Activated CD8-positive, alpha-beta memory T cell treated with anti-CD3 and anti-CD28 coated beads, Interleukin-2, amount 50 U/mL, for 48 hours (primary cell): Measurements from ENCODE around the gene MEGF6.

ENCODE experiments used
- DNase-seq: peaks from one replicate; pipeline ENCODE4 v3.0.0-alpha.2; 2020

Gene MEGF6

DNA sequence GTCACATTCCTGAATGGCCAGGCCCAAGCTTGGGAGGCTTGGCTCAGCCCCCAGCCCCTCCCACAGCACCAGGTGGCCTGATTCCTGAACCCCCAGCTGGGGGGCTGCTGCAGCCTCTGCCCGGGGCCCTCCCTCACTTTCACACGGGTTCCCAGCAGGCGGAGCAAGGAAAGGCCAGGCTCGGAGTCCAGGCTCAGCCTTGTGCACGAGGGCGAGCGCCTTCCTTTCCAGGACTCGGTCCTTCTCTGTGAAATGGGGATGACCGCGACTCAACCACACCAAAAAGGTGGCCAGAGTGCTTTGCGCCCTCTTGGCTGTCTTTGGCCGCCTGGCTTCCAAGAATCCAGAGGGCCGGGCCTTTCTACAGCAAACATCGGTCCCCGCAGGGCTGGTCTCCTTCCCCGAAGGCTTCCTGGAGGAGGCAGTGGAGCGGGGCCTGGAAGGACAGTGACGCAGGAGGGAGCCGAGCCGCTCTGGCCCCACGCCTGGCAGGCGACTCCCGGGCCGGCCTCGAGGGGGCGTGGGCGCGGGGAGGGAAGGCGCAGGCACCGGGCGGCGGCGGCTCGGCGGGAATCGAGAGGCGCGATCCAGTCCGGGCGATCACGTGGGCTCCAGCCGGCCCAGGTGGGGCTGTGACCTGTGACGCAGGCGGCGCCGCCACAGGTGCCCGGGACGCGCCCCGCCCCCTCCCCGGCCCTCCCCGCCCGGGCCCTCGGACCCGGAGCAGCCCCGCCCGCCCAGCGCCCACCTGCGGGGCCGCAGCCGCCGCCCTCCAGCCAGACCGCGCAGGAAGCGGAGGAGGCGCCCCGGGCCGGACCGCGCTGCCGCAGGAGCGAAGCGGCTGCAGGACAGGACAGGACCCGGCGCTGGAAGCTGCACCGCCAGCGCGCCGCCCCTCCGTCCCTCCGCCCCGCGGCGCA, 157.2 kb downstream of the MEGF6 start, which contains the start of gene ARHGEF16:
Gene ARHGEF16 (plus strand): TSS at position 775 of the 920 bp plus-strand sequence. CDS start 8,420 bp downstream, outside the sequence.
- no peak for DNase-seq

DNA sequence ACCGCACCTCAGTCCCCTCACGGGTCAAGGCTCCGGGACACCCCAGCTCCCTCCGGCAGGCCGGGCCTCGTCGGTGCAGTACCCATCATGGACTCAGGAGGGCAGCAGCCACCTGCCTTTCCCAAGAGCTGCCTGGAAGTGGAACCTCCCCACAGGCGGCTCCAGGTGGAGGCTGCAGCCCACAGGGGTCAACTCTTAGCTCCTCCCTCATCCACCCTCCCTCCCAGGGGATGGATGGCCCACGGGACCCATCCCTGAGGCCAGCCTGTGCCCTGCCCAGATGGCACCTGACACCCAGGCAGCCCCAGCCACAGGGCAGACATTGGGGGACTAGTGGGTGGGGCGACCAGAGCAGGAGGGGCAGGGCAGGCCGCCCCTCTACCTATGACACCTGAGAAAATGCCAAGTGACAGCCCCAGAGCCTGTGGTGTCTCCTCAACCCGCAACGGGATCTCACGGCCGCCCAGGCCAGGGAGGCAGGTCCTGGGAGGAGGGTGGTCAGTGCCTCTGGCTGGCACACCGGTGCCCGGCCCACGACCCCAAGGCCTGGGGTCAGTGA, 158.0 kb downstream of the MEGF6 start:
- DNase-seq, result peak; percentile 90

DNA sequence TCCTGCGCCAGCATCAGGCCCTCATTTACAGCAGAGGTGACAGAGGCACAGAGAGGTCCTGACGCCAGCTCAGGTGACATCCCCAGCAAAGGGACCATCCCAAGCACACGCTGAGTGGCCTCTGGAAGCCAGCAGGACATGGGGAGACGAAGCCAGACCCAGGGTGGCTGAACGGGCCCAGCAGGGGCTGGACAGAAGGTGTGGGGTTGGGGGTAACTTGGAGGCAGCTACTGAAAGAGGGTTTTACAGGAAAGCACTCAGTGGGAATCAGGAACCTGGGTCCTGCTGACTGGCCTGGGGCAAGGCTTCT, 158.5 kb downstream of the MEGF6 start:
- no peak for DNase-seq

DNA sequence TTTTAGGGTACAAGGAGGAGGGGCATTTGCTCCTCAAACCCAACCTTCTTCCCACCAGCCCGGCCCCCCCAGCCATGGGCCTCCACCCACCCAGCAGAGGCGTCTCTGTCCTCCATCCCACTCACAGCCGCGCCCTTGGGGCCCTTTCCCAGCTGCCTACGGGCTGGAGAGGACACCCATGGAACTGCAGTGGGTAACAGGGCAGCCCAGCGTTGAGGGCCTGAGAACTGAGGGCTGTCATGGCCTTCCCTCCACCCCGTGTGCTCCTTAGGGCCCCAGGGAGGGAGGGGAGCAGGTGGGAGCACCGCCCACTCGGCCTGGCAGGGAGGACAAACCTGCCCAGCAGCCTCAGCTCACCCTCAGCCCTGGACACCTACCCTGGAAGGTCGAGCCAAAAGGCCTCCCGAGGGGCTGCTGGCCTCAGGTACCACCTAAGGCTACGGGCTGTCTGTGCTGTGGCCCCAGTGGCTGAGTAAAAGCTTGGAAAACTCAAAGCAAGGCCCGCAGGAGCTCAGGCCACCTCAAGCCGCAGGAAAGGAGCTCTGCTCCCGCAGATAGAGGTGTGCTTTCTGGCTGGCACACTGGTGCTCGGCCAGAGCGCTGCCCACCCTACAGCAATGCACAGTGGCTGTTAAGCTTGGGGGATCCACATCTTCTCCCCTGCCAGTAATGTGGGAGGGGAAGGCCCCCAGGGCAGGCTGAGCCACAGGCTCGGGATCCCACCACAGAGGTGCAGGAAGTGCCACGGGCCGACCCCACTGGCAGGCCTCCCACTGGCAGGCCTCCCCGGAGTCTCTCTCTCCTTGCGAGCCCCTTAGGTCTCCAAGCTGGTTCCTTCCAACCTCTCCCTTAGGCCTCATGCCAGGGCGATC, 159.1 kb downstream of the MEGF6 start:
- DNase-seq, result no peak

DNA sequence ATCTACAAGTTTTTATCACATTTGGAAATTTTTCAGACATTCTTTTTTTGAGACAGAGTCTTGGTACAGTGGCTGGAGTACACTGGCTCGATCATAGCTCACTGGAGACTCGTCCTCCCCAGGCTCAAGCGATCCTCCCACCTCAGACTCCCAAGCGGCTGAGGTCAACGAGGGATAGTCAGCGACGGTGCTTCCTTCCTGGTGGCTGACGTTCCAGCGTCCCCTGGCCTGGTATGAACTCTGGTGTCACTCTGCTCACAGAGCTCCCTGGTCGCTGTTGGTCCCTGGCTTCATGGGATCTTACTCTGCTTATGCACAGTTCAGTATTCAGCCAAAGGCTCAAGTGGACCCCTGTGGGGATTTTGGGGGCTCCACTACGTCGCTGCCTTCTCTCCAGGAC, 160.3 kb downstream of the MEGF6 start:
- no peak for DNase-seq

DNA sequence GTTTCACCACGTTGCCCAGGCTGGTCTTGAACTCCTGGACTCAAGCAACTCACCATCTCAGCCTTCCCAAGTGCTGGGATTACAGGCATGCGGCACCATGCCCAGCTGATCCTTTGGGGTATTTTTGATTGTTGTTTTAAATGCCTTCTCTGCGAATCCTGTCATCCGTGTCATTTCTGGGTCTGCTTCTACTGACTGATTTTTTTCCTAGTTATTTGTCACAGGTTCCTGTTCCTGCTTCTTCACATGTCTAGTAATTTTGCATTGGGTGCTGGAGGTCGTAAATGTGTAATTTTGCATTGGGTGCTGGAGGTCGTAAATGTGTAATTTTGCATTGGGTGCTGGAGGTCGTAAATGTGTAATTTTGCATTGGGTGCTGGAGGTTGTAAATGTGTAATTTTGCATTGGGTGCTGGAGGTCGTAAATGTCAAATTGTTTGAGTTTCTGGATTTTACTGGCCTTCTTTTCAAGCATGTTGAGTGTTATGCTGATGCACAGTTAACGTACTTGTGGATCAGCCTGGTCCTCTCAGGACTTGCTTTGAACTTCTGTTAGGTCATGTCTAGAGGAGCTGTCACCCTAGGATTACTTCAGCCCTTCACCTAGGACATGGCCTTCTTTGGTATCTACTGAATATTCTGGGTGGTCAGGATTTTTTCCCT, 161.0 kb downstream of the MEGF6 start:
- no peak for DNase-seq

DNA sequence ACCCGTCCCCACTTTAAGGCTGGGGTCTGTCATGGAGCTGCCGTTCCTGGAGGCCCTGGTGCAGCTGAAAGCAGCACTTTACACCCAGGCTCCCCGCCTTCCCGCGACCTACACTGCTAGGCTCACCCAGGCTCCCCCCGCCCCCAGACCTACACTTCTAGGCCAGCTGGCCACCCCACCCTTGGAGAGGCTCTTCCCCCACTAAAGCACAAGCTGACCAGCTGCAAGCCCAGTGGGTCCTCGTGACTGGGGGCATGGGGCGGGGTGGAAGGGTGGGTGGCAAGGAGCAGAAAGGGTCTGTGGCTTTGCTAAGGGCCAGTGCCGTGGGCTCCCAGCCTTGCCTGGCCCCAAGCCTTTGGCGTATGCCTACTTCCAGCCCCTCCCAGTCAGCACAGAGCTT, 166.6 kb downstream of the MEGF6 start:
- DNase-seq, result no peak

DNA sequence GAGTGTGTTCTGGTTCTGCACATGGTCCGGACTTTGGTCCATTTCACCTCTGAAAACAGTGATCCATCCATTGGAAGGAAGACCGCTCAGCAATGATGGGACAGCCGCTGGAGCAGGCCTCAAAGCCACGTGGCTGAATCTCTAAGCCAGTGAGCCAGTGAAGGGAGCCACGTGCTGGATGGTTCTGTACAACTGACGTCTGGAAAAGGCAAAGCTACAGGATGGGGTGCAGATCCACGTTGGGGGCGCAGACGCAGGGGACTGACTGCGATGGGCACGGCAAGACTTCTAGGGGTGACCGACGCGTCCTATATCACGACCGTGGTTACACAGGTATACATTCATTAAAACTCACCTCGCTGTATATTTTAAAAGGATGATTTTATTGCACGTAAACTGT, 167.0 kb downstream of the MEGF6 start:
- DNase-seq, result no peak

DNA sequence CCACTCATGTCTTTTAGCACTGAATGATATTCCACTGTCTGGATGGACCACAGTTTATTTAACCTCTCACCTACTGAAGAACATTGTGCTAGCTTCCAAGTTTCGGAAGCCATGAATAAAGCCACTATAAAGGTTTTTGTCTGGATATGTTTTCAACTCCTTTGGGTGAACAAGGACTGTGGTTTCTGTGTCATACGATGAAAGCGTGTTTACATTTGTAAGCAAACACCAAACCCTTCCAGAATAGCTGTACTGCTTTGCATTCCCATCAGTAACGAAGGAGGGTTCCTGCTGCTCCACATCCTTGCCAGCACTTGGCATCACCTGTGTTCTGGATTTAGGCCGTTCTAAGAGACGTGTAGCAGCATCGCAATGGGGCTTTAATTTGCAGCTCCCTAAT, 167.5 kb downstream of the MEGF6 start:
- DNase-seq, result no peak

DNA sequence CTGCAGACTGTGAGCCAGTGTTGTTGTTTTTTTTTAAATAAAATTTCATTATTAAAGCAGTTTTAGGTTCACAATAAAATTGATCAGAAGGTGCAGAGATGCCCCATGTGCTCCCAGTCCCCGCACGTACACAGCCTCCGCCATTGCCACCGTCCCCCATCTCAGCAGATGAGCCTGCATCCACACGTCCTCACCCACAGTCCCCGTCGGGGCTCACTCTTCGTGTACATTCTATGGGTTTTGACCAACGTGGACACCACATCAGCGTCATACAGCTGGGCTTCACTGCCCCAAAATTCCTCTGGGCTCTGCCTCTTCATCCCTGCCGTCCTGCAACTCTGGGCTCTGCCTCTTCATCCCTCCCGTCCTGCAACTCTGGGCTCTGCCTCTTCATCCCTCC, 168.4 kb downstream of the MEGF6 start:
- DNase-seq, result no peak

DNA sequence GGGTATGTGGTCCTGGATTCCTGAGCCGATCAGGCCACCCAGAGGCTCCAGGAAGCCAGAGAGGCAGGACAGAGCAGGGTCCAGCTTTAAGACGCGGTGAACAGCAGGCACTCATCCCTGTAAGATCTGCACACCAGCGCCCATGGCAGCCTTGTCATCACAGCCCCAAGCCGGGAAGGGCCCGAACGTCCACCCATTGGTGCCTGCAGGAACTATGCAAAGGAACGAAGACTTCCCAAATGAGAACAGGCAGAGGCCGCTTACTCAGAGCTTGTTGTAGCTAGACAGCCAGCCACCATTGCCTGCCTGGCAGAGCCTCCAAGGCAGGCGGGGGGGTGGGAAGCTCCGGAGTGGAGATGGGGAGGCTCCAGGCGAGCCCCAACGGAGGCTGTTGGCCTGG, 169.0 kb downstream of the MEGF6 start:
- DNase-seq, result no peak

DNA sequence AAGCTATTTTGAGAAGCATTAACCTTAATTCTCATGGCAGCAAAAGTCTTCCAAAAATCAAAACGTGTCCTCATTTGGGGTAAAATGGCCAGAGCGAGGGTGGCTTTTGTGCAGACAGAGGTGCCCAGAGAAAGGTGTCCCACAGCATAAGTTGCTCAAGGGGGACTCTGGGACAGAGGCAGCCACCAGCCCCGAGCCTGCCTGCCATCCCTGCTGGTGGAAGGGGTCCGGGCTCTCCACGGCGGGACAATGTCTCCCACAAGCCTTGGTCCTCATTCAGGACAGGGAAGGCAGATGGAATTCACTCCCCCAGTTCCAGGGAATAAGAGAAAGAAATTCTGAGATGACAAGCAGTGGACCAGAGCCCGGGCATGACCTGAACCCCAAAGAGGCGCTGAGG, 169.4 kb downstream of the MEGF6 start:
- DNase-seq, result no peak

DNA sequence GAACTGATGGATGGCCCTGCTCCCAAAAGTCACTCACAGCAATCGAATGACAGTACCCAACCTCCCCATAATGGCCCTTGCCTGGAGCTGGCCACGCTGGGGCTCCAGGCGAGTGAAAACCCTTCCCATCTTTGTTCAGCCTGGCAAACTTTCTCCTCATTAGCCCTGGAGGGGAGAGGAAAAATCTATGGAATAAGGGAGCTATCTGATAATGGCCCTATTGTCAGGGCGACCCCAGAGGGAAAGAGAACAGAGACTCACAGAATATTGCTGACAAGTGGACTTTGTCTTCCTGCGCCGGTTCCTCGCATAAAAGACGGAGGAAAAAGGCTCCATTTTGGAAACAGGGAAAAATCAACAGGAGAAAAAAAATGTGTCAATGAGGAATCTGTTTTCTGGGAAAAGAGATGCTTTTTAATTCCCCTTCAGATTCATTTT, 169.9 kb downstream of the MEGF6 start:
- DNase-seq, result no peak

DNA sequence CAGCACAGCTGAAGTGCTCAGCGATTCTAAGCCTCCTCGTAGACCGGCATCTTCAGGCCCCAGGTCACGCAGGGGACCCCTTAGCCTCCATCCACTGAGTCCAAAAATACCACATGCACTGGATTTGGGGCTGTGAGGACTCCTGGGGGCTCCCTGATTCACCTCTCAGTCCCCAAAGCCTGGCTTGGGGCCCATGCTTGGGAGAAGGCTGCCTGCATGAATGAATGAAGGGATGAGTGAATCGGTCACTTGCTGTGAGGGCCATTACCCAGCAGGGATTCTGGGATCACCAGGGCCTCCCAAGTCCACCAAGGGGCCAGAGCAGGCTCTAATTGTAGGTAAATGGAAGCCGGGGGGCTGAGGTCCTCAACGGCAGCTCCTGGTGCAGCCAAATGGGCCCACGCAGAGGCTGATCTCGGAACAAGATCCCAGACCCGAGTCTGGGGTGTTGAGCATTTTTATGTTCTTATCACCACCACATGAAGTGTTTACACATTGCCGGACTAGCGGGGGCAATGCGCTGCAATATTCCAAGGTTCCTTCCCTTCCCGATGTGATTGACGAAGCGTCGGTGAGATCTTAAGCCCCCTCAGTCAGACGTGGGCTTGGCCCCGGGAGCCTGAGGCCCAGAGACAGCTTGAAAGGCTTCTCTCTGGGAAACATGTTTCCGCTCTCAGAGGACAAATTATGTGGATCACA, 170.4 kb downstream of the MEGF6 start:
- no peak for DNase-seq

DNA sequence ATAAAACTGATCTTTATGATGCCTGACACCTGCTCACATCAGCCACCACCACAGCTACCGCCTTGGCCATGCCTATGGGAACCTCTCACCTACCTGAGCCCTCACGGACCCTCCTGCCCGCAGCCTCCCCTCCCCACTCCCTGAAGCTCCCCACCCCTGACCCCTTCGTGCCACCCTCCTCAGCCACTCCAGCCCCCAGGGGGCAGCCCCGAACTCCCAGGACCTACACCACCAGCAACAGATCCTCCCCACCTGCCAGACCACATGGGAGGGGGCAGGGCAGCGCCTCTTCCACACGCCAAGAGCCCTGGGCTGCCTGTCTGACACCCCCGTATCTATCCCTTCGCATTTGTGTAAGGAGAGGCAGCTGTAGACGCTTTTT, 171.0 kb downstream of the MEGF6 start:
- no peak for DNase-seq
